Mammary epithelial cell (primary cell): ENCODE data around the gene EML5.

Experiments used
- EZH2 ChIP-seq: IDR thresholded peaks from 2 replicates; pipeline ENCODE4 v1.6.1; 2012; ENCODE audit warnings: low read length, inconsistent platforms, borderline replicate concordance
- TF ChIP-seq, protein P1 (sequence below), 2 donors: IDR thresholded peaks in 1 of 2; conservative IDR thresholded peaks in 1 of 2; 2 replicates each; pipeline ENCODE4 v1.5.1; 2011 to 2012; ENCODE audit warnings: inconsistent platforms in 2 of 2, low read length in 2 of 2, mild to moderate bottlenecking in 2 of 2, control low read depth in 1 of 2, low read depth in 1 of 2; ENCODE audit not compliant: insufficient read depth in 1 of 2; ENCODE audit errors: extremely low read depth in 1 of 2

- TF ChIP-seq EZH2 = no peak
- TF ChIP-seq, protein P1, sequence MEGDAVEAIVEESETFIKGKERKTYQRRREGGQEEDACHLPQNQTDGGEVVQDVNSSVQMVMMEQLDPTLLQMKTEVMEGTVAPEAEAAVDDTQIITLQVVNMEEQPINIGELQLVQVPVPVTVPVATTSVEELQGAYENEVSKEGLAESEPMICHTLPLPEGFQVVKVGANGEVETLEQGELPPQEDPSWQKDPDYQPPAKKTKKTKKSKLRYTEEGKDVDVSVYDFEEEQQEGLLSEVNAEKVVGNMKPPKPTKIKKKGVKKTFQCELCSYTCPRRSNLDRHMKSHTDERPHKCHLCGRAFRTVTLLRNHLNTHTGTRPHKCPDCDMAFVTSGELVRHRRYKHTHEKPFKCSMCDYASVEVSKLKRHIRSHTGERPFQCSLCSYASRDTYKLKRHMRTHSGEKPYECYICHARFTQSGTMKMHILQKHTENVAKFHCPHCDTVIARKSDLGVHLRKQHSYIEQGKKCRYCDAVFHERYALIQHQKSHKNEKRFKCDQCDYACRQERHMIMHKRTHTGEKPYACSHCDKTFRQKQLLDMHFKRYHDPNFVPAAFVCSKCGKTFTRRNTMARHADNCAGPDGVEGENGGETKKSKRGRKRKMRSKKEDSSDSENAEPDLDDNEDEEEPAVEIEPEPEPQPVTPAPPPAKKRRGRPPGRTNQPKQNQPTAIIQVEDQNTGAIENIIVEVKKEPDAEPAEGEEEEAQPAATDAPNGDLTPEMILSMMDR (conservative IDR thresholded peaks at IDR 0.05 in 1 of 2, IDR thresholded peaks at IDR 0.05 in 1 of 2; ENCODE audit: extremely low read depth in 1 of 2, insufficient read depth in 1 of 2, low read depth in 1 of 2, low read length in 2 of 2) = no peak
These were observed 55.5 kb downstream of the EML5 start for GRCh38 chr14:88737245-88737644.
